Activated CD4-positive, alpha-beta T cell treated with anti-CD3 and anti-CD28 coated beads, Interleukin-2, amount 10 ng/mL, durations not matched to agents 24 days and 14 days (primary cell): ENCODE data around the gene FAM131B. TPM values are rescaled to one million over a fixed set of nuclear protein-coding genes. Genes with fewer than 3 reads are reported as not detected.
A peak's percentile ranks its signal among the peaks of the same experiment; 100 is the strongest.

Experiments
- DNase-seq: peaks from one replicate; pipeline ENCODE4 v3.0.0; 2022
- H3K27ac Mint-ChIP-seq: one replicate; pipeline ENCODE4 v1.8.0; 2022; ENCODE audit warnings: mild to moderate bottlenecking, mixed read lengths
- H3K27me3 Mint-ChIP-seq: one replicate; pipeline ENCODE4 v1.8.0; 2022; ENCODE audit warnings: mixed read lengths
- H3K36me3 Mint-ChIP-seq: one replicate; pipeline ENCODE4 v1.8.0; 2022; ENCODE audit warnings: low read depth, mild to moderate bottlenecking, mixed read lengths
- H3K4me1 Mint-ChIP-seq: one replicate; pipeline ENCODE4 v1.8.0; 2021; ENCODE audit warnings: mixed read lengths
- H3K4me3 Mint-ChIP-seq: one replicate; pipeline ENCODE4 v1.8.0; 2022; ENCODE audit warnings: mild to moderate bottlenecking, moderate library complexity, mixed read lengths
- H3K9me3 Mint-ChIP-seq: one replicate; pipeline ENCODE4 v1.8.0; 2021; ENCODE audit warnings: mixed read lengths
- intact Hi-C: fragments of 100-400 bp; cut with micrococcal nuclease; formaldehyde crosslinking; loops from one replicate; pipeline ENCODE4 v1.15.1; 2023
- total RNA-seq: library from RNA; stranded (reverse); gene quantifications from 2 replicates; pipeline ENCODE4 v1.2.3, GENCODE V29; 2022

Gene FAM131B
- total RNA-seq, 1 donor from 2014 or later: 0.37 TPM

DNA sequence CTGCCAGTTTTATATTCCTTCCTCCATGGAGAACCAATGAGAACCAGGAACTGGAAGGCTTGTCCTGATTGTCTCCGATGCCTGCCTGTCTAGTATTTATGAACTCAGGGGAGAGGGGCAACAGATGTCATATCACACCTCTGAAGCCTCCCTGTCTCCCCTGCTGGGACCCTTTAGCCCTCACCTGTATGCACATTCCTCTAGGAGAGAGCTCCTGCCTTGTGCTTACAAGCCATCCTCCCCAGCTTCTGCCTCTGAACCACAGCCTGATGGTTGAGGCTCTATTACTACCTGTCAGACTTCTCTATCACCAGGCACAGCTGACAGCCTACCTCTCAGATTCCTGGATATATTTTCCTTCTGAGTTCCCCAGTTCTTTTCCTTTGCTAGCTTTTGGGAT, 5.9 kb upstream of the FAM131B start:
- H3K27me3 Mint-ChIP-seq: peaks cover 46% of the 10 kb centered on the region
- H3K36me3 Mint-ChIP-seq: no peaks in the 10 kb centered on the region
- intact Hi-C loops: loop anchor here (5.0 kb wide), 1 partner anchor 39 kb away; the partner anchor contains the start of gene EPHA1
- H3K4me3 Mint-ChIP-seq: no peak overlapping the region
- no peak for DNase-seq
- no peaks in the 10 kb centered on the region for H3K9me3 Mint-ChIP-seq
- no peak overlapping the region for H3K27ac Mint-ChIP-seq
- H3K4me1 Mint-ChIP-seq: peaks cover 9% of the 10 kb centered on the region

DNA sequence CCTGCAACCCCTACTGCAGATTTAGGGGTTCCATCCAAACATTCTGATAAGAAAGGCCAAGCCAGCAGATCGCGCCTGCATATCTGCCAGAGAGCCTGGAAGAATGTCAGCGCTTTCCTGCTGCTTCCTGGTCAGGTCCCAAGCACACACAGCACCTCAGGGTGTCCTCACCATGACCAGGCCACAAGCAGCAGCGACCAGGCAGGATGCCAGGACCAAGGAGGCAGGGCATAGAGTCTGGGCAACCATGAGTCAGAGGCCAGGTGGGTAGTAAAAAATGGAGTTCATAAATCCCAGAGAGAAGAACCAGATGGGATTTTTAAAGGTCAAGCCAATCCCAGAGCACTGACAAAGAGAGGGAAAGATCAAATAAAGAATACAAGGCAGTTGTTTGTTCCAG, 5.5 kb upstream of the FAM131B start:
- no peaks in the 10 kb centered on the region for H3K9me3 Mint-ChIP-seq
- peaks cover 50% of the 10 kb centered on the region for H3K27me3 Mint-ChIP-seq
- intact Hi-C loops: loop anchor here (5.0 kb wide), 1 partner anchor 39 kb away; the partner anchor contains the start of gene EPHA1
- no peak for DNase-seq
- H3K4me3 Mint-ChIP-seq: no peak overlapping the region
- peaks cover 12% of the 10 kb centered on the region for H3K4me1 Mint-ChIP-seq
- H3K27ac Mint-ChIP-seq: no peak overlapping the region
- no peaks in the 10 kb centered on the region for H3K36me3 Mint-ChIP-seq

DNA sequence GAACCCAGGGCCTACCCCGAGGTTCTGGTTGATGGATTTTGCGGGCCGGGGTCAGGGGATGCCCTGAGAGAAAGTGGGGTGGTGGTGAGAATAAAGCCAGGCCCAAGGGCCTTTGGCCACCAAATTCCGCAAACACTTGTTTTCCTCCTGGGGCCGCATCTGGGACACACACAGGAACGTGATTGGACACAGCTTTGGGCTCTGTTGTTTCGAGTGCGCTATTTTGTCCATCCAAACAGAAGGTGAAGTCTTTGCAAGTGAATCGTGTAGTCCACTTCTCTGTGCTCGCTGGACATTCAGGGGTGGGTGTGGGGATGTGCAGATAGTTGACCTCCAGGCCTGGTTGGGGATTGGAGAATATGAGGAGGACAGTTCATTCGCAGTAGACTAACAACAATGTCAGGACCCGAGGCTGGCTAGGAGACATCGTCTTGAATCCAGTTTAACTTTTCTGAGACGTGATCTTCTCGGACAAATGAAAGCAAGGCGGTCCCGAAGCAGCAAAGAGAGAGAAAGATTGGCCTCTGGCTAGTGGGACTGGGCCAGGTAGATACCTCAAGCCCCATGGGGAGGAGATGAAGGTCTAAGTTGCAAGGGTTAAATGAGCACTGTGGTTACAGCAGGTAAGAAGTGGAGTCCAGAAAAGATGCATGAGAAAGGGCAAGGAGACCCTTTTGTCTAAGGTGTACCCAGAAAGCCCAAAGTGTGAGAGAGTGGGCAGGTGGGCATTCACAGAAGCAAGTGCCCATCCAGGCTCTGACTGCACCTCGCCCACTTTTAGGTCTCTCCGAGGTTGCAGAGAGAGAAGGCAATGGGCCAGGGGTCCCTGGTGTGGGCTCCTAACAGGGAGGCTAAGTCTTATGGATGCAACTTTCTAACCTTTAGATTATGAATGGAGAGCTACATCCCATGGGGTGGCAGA, 764 bp upstream of the FAM131B start:
- DNase-seq: no peak
- Mint-ChIP-seq H3K27ac (no peak overlapping the region), H3K36me3 (no peaks in the 10 kb centered on the region), H3K4me3 (peak overlapping the region; percentile 64), H3K27me3 (peaks cover 72% of the 10 kb centered on the region), H3K9me3 (no peaks in the 10 kb centered on the region), H3K4me1 (peaks cover 9% of the 10 kb centered on the region)
- intact Hi-C loops: no loop called here

DNA sequence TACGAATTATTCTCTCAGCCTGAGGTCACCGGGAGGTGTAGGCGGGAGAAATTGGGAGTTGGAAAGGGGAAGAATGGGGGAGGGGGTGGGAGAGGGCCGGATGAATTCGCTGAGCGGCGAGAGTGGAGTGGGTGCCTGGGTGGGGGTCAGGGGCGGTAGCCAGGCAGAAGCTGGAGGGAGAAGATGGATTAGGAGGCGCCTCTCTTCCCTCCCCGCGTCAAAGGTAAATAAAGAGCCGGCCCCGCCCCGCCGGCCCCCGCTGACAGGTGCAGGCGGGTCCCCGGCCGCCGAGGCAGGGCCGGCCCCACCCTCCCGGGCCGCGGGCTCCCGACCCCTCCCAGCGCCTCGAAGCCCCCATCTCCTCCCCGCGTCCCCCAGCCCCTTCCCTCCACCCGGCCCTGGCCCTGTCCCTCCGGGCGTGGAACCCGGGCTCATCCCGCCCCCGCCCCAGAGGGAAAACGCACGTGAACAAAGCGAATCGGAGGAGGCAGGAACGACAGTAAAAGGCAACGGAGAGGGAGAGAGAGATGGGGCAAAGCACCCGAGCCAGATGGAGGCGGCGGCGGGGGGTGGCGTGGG, 872 bp downstream of the FAM131B start:
- no peak for DNase-seq
- Mint-ChIP-seq H3K9me3 (no peaks in the 10 kb centered on the region), H3K4me1 (peaks cover 9% of the 10 kb centered on the region), H3K36me3 (no peaks in the 10 kb centered on the region), H3K27ac (no peak overlapping the region), H3K4me3 (peak overlapping the region; percentile 89), H3K27me3 (peaks cover 67% of the 10 kb centered on the region)
- intact Hi-C loops: loop anchor here (1.0 kb wide), 1 partner anchor 19 kb away; no protein-coding TSS in a partner anchor

DNA sequence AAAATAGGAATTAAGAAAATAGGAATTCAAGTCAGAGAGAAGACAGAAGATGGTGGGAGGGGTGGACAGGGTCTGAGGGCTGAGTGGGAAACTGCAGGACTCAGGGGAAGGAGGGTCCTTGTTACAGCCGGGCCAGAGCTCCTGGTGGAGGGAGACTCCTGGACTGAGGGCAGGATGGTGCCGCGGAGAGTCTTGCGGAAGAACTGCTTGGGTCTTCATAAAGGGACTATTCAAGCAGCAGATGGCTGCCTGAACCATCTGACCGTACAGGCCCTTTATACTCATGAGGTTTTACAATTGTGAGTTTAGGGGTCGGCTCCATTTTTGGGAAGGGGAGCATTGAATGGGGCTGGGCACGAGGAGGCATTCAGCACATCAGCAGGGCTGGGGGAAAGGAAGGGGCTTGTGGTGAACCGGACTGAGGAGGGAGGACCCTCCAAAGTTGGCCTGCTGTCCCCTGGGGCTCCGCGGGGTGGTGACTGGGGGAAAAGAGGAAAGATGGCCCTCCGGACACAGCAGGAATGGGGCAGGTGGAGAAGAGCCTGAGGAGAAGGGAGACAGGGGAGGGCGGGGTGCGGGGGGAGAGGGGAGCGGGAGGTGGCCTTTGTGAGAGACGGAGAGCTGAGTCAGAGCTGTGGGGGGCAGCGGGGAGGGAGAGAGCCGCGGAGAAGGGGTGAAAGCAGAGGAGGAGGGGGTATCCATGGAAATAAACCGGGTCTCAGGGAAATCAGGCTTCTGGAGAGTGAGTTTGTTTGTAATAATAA, 1.5 kb downstream of the FAM131B start:
- no peak for DNase-seq
- no peaks in the 10 kb centered on the region for H3K36me3 Mint-ChIP-seq
- H3K9me3 Mint-ChIP-seq: no peaks in the 10 kb centered on the region
- peaks cover 62% of the 10 kb centered on the region for H3K27me3 Mint-ChIP-seq
- H3K4me1 Mint-ChIP-seq: peaks cover 9% of the 10 kb centered on the region
- intact Hi-C loops: no loop called here
- H3K4me3 Mint-ChIP-seq: peak overlapping the region; percentile 62
- peak overlapping the region; percentile 22 for H3K27ac Mint-ChIP-seq

DNA sequence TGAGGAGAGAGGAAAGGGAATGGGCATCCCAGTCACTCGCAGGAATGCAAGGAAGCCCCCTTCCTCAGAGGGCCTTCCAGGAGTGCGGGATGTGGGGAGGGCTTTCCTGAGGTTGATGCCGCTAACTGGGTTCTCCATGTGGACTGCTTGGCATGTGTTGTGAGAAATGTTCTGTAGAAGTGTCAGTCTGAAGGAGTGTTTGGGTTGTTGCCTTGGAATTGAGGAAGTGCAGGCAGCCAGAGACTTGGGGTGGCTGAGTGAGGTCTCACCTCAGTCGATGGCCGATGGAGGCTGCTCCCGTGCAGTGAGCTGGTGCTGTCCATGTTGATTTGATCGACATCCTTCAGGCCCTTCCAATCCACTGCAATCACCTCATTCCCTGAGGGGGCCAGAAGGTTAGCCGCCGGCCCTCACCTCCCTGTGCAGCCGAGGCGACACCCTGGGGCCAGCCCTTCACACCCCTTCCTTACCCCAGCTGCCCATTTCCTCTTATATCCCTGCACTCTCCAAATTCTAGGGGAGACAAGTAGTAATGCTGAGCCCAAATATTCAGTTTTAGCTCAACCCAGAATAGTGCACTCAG, 2.7 kb downstream of the FAM131B start:
- no peaks in the 10 kb centered on the region for H3K9me3 Mint-ChIP-seq
- no peak for DNase-seq
- H3K27me3 Mint-ChIP-seq: peaks cover 56% of the 10 kb centered on the region
- H3K4me1 Mint-ChIP-seq: peaks cover 9% of the 10 kb centered on the region
- H3K36me3 Mint-ChIP-seq: no peaks in the 10 kb centered on the region
- intact Hi-C loops: no loop called here
- no peak overlapping the region for H3K27ac Mint-ChIP-seq
- H3K4me3 Mint-ChIP-seq: no peak overlapping the region

DNA sequence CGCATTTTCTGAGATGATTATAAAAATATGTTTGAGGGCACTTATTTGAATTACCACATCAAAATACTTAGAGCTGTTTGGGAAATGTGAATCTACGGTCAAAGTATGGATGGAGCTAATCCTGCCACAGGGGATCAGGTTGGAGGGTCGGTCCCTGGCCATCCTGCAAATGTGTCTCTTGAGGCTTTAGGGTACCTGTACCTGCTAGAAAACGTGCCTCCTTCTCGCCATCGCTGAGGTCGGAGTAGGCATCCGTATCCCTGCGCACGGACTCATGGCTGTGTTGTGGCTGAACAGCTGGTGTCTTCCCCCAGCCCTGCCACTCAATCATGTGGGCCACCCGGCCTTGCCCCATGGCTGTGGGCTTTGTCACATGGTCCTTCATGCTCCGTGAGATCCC, 3.9 kb downstream of the FAM131B start:
- H3K4me3 Mint-ChIP-seq: no peak overlapping the region
- DNase-seq: no peak
- H3K4me1 Mint-ChIP-seq: peaks cover 9% of the 10 kb centered on the region

DNA sequence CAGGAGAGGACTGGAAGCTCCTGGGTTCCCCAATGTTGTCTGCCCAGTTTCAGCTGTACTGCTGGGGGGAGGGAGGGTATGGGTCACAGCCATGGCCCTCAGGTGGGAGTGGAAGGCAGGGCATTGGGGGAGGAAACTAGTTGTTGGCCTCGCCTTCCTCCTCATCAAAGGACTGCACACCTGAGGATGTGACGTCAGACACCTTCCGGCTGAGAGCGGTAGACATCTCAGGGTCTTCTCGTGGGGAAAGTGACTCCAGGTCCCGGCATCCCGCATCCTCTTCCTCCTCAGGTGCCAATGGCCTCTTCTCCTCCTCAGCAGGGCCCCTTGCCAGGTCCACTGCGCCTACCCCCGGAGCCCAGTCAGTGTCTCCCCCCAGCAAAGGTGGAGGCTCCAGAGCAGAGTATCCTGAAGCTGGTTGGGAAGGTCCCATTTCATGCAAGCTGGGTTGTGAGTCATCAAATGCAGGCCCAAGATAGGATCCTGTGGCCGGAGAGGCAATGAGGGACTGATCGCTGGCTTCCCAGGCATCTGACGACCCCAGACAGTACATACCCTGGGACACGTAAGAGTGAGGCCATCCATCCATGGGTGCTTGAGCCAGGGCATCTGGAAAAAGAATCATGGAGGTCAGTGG, 6.0 kb downstream of the FAM131B start:
- no peaks in the 10 kb centered on the region for H3K36me3 Mint-ChIP-seq
- no peak for DNase-seq
- H3K9me3 Mint-ChIP-seq: no peaks in the 10 kb centered on the region
- no peak overlapping the region for H3K4me3 Mint-ChIP-seq
- H3K27ac Mint-ChIP-seq: no peak overlapping the region
- H3K4me1 Mint-ChIP-seq: peaks cover 7% of the 10 kb centered on the region
- peaks cover 35% of the 10 kb centered on the region for H3K27me3 Mint-ChIP-seq
- intact Hi-C loops: no loop called here

More for the DNA sequence above, 3.9 kb downstream of the FAM131B start:
- Mint-ChIP-seq H3K9me3 (no peaks in the 10 kb centered on the region), H3K27ac (no peak overlapping the region), H3K27me3 (peaks cover 43% of the 10 kb centered on the region), H3K36me3 (no peaks in the 10 kb centered on the region)
- intact Hi-C loops: no loop called here

DNA sequence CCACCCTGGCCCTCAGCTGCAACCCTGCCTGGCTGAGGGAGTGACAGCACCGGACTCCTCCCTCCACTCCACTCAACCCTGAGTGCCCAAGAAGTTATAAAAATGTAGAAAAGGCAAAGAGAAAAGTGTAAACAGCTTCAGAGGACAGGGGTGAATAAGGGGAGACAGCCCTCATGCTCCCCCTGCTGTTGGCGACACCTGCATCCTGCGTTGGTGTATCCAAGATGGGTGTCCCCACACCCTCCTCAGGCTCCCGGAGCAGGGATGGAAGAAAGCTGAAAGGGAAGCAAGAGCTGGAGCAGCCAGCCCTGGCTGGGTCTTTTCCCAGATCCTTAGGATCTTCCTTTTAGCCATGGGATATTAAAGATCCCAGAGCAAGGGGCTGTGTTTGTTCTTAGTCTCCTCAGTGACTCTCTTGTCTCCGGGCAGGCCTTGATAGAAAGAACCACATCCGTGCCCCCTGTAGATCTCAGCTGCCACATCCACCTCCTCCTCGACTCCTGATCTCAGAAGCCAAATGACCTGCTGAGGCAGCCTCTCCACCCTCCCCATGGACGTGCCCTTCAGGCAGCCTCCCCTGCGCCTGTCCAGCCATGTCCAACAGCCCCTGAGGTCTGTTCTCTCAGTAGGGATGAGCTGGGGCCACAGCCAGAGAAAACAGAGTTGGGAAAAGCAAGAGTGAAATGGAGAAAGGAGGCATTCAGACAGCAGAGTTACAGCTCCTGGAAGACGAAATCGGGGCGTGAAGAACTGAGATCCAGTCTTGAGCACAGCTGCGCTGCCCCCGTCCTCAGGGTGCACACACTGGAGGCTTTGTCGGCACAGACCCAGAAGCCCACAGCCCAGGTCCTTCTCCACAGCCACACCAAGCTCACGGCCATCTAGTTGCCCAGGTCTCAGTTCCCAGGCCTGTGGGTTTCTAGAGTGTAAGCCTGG, 6.8 kb downstream of the FAM131B start:
- Mint-ChIP-seq H3K36me3 (no peaks in the 10 kb centered on the region), H3K27me3 (peaks cover 27% of the 10 kb centered on the region)

DNA sequence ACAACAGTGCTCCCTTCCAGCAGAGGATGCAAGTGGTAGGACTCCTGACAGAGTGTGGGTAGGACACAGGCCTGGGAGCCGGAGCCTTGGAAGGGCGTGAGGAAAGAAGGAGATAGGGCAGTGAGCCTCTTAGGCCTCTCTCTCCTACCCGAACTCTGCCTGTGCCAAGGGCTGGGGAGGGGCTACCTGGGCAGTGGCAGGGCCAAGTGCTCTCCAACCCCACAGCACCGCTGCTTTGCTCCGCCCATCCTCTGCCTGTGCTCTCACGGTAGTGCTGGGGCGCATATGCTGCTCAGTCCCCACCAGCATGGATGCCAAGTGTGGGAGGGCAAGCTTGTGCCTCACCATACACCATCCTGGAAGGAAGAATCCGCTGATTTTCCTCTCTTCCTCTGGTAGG, 7.5 kb downstream of the FAM131B start:
- H3K4me1 Mint-ChIP-seq: peaks cover 2% of the 10 kb centered on the region
- peaks cover 20% of the 10 kb centered on the region for H3K27me3 Mint-ChIP-seq
- intact Hi-C loops: no loop called here
- H3K27ac Mint-ChIP-seq: no peak overlapping the region
- no peak overlapping the region for H3K4me3 Mint-ChIP-seq
- H3K9me3 Mint-ChIP-seq: no peaks in the 10 kb centered on the region
- no peaks in the 10 kb centered on the region for H3K36me3 Mint-ChIP-seq
- no peak for DNase-seq

More for the DNA sequence above, 6.8 kb downstream of the FAM131B start:
- Mint-ChIP-seq H3K4me1 (peaks cover 5% of the 10 kb centered on the region), H3K4me3 (no peak overlapping the region), H3K9me3 (no peaks in the 10 kb centered on the region), H3K27ac (no peak overlapping the region)
- no peak for DNase-seq
- intact Hi-C loops: no loop called here

DNA sequence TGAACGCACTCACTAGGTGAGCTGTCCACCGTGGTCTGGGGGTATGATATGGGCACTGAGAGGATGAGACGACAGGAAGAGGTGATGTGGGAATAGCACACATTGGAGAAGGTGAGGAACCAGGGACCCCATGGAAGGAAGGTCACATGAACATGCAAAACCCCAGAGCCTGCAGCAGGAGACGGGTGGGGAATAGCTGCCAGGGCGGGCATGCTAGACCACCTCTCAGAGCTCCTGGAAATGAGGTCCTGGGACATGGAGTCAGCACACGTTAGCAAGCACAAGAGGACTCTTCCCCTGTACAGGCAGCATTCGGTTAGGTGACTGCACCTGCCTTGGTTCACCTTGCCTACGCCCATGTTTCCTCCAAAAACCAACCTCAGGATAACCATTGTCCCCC, 8.1 kb downstream of the FAM131B start:
- DNase-seq: no peak
- Mint-ChIP-seq H3K9me3 (no peaks in the 10 kb centered on the region), H3K4me1 (peaks cover 2% of the 10 kb centered on the region), H3K27ac (no peak overlapping the region), H3K4me3 (no peak overlapping the region), H3K36me3 (no peaks in the 10 kb centered on the region), H3K27me3 (peaks cover 20% of the 10 kb centered on the region)
- intact Hi-C loops: no loop called here

DNA sequence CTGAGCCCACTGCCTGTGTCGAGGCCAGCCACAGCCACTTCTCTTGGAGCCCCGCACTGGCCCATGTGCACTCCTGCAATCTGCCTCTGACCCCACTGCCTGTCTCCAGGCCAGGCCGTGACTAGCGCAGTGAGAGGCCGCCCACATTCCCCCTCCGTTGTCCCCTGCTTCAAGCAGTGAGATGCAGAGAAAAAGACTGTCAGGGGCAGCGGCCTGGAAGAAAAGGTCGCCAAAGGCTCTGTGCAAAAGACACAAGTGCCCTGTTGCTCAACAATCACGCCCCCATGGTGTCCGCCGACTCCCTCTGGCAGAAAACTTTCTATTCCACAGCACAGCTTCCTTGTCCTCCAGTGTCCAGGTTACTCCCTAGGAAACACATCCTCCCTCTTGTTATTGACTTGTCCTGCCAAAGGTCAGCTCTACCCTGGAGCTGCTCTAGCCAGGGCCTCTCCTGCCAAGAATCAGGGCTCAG, 9.9 kb downstream of the FAM131B start:
- DNase-seq: no peak
- Mint-ChIP-seq H3K4me1 (peaks cover 8% of the 10 kb centered on the region), H3K36me3 (no peaks in the 10 kb centered on the region), H3K9me3 (no peaks in the 10 kb centered on the region), H3K27ac (no peak overlapping the region), H3K4me3 (no peak overlapping the region), H3K27me3 (peaks cover 24% of the 10 kb centered on the region)
- intact Hi-C loops: no loop called here
